Loucy (cell line): Measurements from ENCODE around the gene ZFAND2B.

Experiments used
- CTCF ChIP-seq: fragments of 200-600 bp; sonication (generic); conservative IDR thresholded peaks from 2 replicates; pipeline ENCODE4 v1.5.1; 2014; ENCODE audit warnings: mild to moderate bottlenecking, antibody characterized with exemption, low read length
- EZH2phosphoT487 ChIP-seq: fragments of 200-600 bp; IDR thresholded peaks from 2 replicates; pipeline ENCODE4 v1.6.1; 2018; ENCODE audit warnings: antibody characterized with exemption, mild to moderate bottlenecking, moderate library complexity, borderline replicate concordance

GRCh38 chr2:219252084-219252483 lies 45.5 kb downstream of the ZFAND2B start:
- no peak for TF ChIP-seq EZH2phosphoT487
- no peak for TF ChIP-seq CTCF
